GM03348 (cell line): Measurements from ENCODE around the gene MTCH1.
"Not testable (repeated sequence)": the region's sequence is repeated elsewhere in the genome, so short reads cannot be mapped to it uniquely, and the experiment has no call there.

Experiments used
- DNase-seq: peaks from one replicate; pipeline ENCODE4 v3.0.0; 2012; ENCODE audit warnings: low spot score

MTCH1 gene

DNA sequence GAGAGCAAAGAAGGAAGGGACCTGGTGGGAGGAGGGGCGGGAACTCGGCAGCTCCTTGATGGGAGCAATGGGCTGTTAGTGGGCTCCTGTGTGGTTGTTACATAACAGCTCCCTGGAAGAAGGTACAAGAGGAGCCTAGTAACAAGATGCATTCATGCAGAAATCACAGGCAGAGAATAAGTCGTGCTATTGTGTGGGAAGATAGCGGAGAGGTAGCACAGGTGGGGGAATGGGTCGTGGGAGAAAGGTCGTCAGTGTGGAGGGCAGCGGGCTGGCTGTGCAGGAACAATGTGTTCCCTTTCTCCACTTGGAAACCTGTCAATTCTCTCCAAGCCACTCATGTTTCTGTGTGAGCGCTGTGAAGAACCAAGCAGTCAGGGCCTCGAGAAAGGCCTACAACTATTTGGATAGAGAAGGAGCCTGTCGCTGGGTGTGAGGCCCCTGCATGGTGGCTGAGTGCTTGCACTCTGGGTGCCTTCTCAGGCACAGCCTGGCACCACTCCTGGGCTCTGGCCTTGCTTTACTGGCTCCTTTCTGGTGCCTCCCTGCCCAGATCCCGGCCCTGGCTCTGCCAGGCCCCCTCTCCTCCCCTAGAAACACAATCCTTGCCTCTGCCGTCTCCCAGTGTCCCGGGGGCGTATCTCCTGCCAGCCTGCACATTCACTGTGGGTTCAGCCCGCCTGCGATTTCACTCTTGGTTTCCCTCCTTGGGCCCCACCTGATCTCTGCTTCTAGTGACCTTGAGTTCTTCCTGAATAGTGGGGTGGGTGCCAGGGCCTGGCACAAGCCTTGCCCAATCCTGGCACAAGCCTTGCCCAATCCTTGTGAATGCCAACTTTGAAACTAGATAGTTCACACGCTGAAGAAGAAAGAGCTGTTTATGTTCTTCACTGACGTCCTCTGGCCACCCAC is 12.1 kb upstream of the MTCH1 start:
- no peak for DNase-seq

- DNase-seq: not testable (repeated sequence)
Observed at GRCh38 chr6:36990401-36990800, 4.4 kb upstream of the MTCH1 start.

DNA sequence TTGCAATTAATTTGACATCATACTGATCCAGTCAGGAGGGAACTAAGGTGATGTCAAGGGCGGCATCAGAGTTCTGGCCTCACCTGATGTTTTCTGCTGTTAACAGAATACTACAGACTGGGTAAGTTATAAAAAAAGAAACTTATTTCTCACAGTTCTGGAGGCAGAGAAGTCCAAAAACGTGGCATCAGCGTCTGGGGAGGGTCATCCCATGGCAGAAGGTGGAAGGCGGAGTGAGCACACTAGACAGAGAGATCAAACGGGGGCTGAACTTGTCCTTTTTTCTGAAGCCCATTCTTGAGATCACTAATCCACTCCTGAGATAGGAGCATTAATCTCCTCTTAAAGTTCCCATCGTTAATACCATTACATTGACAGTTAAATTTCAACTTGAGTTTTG is 3.3 kb upstream of the MTCH1 start:
- DNase-seq: no peak

- no peak for DNase-seq
Observed at GRCh38 chr6:36986704-36987047, 680 bp upstream of the MTCH1 start.

- DNase-seq: no peak
Observed at GRCh38 chr6:36985417-36985807, 584 bp downstream of the MTCH1 start.

DNA sequence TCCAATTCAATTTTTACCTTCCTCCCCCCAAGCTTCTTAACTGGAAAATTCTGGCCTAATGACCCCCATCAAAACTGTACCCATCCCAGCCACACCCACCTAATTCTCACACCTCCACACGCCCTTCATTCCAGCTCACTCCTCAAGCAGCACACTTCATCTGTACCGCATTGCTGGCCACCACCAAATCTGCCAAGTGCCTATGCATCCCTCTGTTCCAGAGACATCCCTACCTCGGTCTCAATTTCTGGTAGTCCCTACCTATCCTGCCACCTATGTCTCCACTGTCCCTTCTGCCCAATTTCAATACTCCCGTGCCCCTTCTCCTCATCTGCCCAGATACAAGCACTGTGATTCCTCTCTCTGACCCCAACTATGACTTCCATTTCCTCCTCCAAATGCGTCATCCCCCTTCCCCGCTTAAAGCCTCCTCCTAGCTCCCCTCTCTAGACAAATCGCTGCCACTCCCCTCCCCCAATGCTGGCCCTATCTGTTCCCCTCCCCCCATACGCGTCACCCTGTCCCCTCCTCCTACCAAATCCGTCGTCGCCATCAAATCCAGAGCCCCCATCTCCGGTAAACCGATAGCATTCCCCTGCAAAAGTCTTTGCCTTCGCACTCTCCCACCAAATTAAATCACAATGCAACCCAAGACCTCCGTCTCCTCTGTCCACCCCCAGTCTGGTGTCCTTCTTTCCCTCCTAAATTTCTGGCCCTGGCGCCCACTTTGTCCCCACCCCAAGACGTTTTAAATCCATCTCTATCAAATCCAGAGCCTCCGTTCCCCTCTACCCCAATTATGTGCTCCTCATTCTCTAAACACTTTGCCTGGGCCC is 1.2 kb downstream of the MTCH1 start:
- peak; percentile 75 for DNase-seq

DNA sequence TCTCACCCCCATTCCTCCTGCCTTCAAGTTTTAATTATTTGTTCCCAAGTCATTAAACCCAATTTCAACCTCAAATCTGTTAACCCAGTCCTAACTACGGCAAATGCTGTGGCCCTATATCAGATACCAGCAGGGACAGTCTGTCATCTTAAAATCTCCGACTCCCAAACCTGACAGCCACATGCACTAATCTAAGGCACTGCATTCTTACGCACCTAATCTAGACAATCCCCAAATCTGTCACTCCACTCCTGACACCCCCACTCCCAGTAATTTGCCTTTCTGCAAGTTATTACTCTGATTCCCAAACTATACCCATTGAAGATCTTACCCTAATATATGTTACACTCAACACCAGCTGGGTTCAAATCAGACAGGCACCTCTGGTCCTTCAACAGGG is 2.5 kb downstream of the MTCH1 start:
- no peak for DNase-seq

DNA sequence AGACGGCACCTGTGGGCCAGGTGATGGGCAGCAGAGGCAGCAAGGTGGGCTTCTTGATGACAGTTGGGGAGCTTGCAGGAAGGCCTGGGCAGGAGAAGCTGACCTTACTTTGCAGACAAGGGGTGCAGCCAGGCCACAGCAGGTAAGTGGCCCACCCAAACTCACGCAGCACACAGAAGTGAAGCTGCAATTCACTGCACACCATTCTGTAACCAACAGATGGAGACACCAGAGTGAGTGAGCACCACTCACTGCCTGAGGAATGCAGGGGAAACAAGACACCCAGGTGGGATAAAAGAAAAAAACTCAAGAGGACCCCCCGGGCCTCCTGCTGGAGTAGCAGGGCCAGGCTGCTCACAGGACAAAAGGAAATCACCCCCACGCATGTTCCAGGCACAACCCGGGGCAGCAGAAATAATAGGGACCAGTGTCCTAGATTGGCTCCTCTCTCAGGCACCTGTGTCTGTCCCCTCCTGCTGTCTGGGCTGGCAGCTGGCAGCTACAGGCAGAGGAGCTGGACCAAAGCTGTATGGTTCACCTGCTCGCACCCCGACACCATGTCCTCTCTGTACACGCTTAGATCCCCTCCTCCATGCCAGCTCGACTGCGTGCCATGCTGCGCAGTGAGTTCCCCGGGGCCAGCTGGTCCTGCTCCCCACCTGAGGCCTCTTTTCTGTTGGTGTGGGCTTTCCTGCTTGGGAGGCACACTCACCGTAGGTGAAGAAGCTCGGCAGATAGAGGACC is 4.9 kb downstream of the MTCH1 start:
- no peak for DNase-seq

DNA sequence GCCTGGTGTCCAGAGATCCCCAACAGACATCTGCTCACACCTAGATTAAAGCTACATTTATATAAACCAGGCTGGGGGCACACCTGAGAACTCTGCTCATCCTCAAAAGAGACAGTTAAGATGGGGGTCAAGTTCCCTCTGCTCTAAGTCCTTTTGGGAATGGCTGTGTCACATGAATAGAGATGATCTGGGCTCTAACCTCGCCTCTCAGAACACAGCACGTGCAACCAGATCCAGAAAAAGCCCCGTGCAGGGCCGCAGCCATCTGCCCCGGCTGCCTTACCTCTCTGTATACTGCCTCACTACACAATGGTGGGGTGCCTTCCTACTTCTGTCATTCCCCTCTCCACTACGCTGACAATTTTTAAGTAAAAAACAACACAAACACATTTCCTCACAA is 5.9 kb downstream of the MTCH1 start:
- no peak for DNase-seq

- peak; percentile 81 for DNase-seq
Observed at GRCh38 chr6:36979347-36979742, 6.7 kb downstream of the MTCH1 start.

- DNase-seq: no peak
Observed at GRCh38 chr6:36978421-36979346, 7.3 kb downstream of the MTCH1 start.

DNA sequence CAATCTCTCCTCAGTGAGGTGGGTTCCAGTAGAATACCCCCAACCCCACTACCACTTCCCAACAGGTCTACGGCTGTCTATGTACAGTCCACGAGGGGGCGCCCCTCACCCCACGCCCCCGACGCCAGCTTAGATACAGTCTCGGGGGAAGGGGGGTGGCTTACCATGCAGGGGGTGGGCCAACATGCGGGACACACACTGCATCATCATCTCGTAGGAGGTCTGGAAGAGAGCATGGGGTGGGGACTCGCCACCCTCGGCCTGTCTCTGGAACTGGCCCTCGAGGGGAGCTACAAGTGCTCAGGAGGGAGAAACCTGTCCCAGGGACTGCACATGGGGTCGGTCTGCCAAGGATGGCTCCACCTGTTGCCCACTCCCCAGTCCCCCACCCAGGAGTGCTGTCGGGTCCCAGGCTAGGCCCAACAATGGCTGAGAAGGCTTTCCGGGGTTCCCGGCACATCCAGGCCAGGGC is 8.5 kb downstream of the MTCH1 start:
- peak; percentile 57 for DNase-seq

GRCh38 chr6:36976931-36977330 is 9.1 kb downstream of the MTCH1 start:
- DNase-seq: no peak

- no peak for DNase-seq
Observed at GRCh38 chr6:36976509-36976908, 9.5 kb downstream of the MTCH1 start.

GRCh38 chr6:36976007-36976264 is 10.1 kb downstream of the MTCH1 start:
- no peak for DNase-seq

GRCh38 chr6:36975231-36976006 is 10.6 kb downstream of the MTCH1 start:
- DNase-seq: no peak

DNA sequence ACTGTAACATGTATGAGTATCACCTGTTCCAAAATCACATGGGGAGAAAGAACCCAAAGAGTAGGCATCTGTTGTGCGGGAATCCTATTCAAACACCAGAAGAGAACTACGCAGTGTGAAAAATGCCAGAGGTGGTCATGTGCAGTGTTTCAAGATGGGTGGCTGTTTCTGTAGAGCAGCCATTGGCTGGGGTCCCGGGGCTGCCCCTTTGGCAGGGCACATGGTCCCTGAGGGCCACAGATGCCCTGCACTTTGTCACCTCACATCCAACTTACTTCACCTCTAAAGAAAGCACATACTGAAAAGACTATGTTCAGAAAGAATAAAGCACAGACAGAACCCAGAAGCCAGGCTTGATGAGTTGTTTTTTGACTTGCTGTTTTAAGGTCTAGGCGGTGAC is 12.3 kb downstream of the MTCH1 start:
- DNase-seq: no peak

- no peak for DNase-seq
Observed at GRCh38 chr6:36973190-36973589, 12.8 kb downstream of the MTCH1 start.

DNA sequence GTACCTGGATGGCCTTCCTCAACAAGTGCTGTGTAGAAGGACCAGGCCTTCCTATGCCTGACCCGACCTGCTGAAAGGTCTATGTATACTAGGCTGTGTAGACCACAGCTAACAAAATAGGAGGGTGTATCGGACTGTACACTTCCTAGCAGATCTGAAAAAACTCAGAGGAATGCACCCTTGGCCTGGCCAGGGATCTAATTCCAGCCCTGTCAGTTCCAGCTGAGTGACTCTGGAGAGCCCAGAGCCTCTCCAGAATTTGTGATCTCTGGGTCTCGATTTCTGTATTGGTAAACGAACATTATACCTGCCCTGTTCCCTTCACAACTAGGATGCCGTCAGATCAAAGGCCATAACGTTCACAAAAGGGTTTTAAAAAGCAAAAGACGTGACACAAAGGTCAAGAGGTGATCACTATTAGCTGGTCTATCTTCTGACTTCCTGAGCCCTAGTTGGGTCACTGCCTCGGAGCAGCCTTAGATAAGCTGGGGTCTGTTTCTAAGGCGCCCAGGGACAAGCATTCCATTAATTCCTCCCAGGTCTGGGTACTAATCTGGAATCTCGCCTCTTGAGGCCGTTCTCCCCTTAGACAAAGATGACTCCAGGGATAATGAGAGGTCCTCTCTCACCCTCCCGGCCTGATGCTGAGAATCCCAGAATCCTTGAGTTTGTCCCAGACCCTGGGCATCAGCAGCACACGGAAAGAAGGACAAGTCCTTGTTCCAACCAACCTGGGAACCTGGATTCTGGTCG is 13.9 kb downstream of the MTCH1 start:
- DNase-seq: no peak
